Muscle of leg (tissue), 11 donors: Measurements from ENCODE around the gene GPR162. TPM values are rescaled to one million over a fixed set of nuclear protein-coding genes. Genes with fewer than 3 reads are reported as not detected.
"Not testable (repeated sequence)": the region's sequence is repeated elsewhere in the genome, so short reads cannot be mapped to it uniquely, and the experiment has no call there.

Source experiments
- DNase-seq: peaks from one replicate; pipeline ENCODE4 v3.0.0; 2013
- H3K27ac ChIP-seq: one replicate; pipeline ENCODE4 v1.5.1; 2013; ENCODE audit warnings: mild to moderate bottlenecking, low read length, control low read depth
- H3K27me3 ChIP-seq: one replicate; pipeline ENCODE4 v1.6.1; 2013; ENCODE audit warnings: low read length; ENCODE audit not compliant: control insufficient read depth, insufficient read depth
- H3K36me3 ChIP-seq: one replicate; pipeline ENCODE4 v1.6.1; 2013; ENCODE audit warnings: low read length; ENCODE audit not compliant: control insufficient read depth, insufficient read depth
- H3K4me1 ChIP-seq: one replicate; pipeline ENCODE4 v1.6.1; 2013; ENCODE audit warnings: low read length; ENCODE audit not compliant: control insufficient read depth, insufficient read depth
- H3K4me3 ChIP-seq: one replicate; pipeline ENCODE4 v1.5.1; 2013; ENCODE audit warnings: low read length, control low read depth
- H3K9me3 ChIP-seq: replicated peaks from 2 replicates; pipeline ENCODE4 v1.6.1; 2013; ENCODE audit warnings: low read depth, low read length; ENCODE audit not compliant: control insufficient read depth
- WGBS: methylation state at CpG from one replicate; pipeline ENCODE4 v1.1.5; 2013; ENCODE audit warnings: missing lambda C conversion rate; ENCODE audit not compliant: insufficient coverage; 5-methylcytosine and 5-hydroxymethylcytosine counted together
- polyA plus RNA-seq, 8 donors: library from polyadenylated mRNA; unstranded; fragments of 120-200 nt; gene quantifications; one replicate each; pipeline versions ENCODE4 v1.2.1 to v1.2.3, GENCODE V29; 2013; ENCODE audit warnings: inconsistent platforms in 1 of 8, low replicate concordance in 1 of 8; ENCODE audit not compliant: insufficient read length in 8 of 8, insufficient read depth in 1 of 8
- total RNA-seq: library from RNA; stranded (reverse); fragments of 120-200 nt; gene quantifications from one replicate; pipeline ENCODE4 v1.2.4, GENCODE V29; 2013

Gene GPR162
- total and polyA plus RNA-seq, 9 donors = 11.3 to 27.3 (median 18.9) TPM

DNA sequence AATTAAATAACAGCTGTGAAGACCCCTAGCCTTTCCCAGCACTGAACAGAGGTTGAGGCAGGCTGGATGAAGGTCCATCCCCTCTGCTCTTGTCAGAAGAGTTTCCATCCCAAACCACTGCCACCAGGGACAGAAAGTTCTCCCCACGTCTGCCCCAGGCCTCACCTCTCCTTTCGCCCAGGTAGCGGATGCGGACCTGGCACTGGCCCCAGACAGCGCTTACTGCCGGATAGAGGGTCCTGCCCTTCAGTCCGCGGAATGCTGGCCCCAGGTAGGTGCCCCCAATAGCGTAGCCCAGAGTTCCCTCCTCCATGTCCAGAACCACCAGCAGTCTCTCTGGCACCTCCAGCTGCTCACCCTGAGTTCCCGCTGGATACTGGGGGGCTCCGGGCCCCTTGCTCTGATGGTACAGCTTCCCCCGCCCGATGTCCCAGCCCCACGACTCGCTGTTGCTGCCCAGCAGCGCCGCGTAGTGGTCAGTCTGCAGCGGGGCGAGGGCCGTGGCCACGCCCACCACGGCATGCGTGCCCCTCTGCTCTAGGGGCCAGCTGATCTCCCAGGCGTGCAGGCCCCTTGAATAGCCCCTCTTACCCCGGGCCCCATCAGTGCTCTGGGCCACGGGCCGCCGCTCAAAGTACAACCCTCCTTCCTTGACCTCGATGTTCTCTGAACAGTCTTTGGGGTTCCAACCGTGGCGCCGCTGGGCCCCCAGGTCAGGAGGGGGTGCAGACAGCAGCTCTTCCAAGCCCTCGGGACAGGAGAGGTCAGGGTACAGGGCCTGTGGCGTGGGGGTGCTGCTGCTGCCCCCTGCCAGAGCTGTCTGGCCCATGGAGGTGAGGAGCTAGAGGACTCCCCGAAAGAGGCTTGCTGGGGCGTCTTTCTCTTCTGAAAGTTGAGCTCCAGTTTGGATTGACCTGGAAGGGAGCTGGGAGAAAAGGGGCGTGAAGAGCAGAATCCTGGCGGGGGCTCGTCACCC lies 50.7 kb downstream of the GPR162 start:
- peaks cover 45% of the 10 kb centered on the region for H3K4me1 ChIP-seq
- peak; percentile 90 for DNase-seq
- H3K27ac ChIP-seq = peak overlapping the region; percentile 88
- peaks cover 35% of the 10 kb centered on the region for H3K36me3 ChIP-seq
- H3K27me3 ChIP-seq = no peaks in the 10 kb centered on the region
- H3K9me3 ChIP-seq = no peaks in the 10 kb centered on the region
- WGBS = 2% methylated on average over 34 of the region's 40 CpGs
- peak overlapping the region; percentile 84 for H3K4me3 ChIP-seq

DNA sequence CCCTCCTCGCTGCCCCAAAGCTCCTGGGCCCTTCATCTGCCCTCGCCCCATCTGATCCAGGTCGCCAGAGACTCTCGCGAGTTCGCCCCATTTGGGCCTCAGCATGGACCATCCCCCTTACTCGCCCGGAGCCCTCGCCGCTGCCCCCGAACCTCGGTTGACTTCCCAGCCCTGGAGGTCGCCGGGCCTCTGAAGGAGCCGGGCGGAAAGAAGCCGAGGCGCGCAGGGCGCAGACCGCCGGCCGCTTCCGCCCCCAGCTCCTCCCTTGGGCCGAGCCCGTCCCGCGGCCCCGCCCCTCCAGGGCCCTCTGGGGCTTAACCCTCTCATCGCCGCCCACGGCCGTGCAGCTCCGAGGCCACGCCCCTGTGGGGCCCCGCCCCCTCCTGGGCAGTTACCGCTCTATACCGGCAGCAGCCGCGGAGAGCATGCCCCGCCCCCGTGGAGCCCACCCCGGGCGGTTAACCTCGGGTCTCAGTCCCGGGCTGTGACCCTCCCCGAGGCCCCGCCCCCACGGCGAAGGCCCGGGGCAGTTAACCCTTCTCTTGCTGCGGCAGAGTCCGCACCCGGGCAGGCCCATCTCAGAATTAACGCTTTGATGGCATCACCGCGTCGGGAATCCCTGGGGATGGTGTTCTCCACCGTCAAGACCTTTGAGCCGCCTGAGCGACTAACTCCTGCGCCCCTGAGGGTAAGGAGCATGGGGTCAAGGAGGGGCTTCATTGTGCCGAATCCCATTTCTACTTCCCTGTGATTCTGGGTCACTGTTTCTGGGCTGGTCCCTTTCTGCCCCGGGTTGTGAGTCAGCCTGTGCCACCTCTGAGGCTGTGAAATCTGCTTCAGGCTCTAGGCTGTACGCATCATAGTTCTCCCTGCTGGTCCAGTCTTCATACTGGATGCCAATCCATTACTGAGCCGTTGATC lies 51.7 kb downstream of the GPR162 start, which contains the start of gene SPSB2:
TSS of gene SPSB2 (minus strand) at position 210 of the 921 bp plus-strand sequence. CDS start 402 bp downstream, outside the sequence.
- Histone ChIP-seq H3K27ac (peak within 1 kb of the TSS; percentile 93), H3K36me3 (peaks cover 35% of the 10 kb centered on the region), H3K4me3 (peak within 1 kb of the TSS; percentile 84), H3K9me3 (no peaks in the 10 kb centered on the region), H3K4me1 (peaks cover 42% of the 10 kb centered on the region), H3K27me3 (no peaks in the 10 kb centered on the region)
- peak; percentile 98 for DNase-seq
- WGBS = 1% methylated on average over 57 of the region's 66 CpGs

DNA sequence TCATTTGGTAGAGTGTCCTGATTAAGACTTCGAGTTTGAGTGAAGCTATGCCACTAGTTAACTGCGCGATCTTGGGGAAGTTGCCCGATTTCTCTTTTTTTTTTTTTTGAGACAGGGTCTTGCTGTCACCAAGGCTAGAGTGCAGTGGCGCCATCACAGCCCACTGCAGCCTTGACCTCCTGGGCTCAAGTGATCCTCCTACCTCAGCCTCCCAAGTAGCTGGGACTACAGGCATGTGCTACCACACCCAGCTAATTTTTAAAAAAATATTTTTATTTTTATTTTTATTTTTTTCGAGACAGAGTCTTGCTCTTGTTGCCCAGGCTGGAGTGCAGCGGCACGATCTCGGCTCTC lies 52.4 kb downstream of the GPR162 start:
- H3K9me3 ChIP-seq, H3K27me3 ChIP-seq, DNase-seq: not testable (repeated sequence)
- Histone ChIP-seq H3K36me3 (peaks cover 30% of the 10 kb centered on the region), H3K27ac (peak overlapping the region; percentile 93), H3K4me1 (peaks cover 36% of the 10 kb centered on the region), H3K4me3 (peak overlapping the region; percentile 84)
- 13% methylated on average over 4 of the region's 9 CpGs for WGBS

Other genes starting within 250 kb of the GPR162 start
- 142 TPM for gene CHD4, start 214.4 kb upstream of the GPR162 start, total RNA-seq
- 100 to 1,000 TPM; 138 to 193 (median 174) TPM for gene CHD4, start 214.4 kb upstream of the GPR162 start, polyA plus RNA-seq
- 0.58 TPM for gene LPAR5, start 185.9 kb upstream of the GPR162 start, total RNA-seq
- 1 to 10 TPM; 1.0 to 2.9 (median 1.6) TPM for gene LPAR5, start 185.9 kb upstream of the GPR162 start, polyA plus RNA-seq
- 1.4 TPM for gene ACRBP, start 174.4 kb upstream of the GPR162 start, total RNA-seq
- gene ACRBP, start 174.4 kb upstream of the GPR162 start, polyA plus RNA-seq = 1 to 10 TPM; 1.7 to 4.3 (median 2.3) TPM
- gene ING4, start 158.7 kb upstream of the GPR162 start, total RNA-seq = 59.5 TPM
- gene ING4, start 158.7 kb upstream of the GPR162 start, polyA plus RNA-seq = 10 to 100 TPM; 45.9 to 59.9 (median 54.3) TPM
- 18.2 TPM for gene ZNF384, start 132.4 kb upstream of the GPR162 start, total RNA-seq
- gene ZNF384, start 132.4 kb upstream of the GPR162 start, polyA plus RNA-seq = 10 to 100 TPM; 36.9 to 57.9 (median 49.7) TPM
- 0.49 TPM for gene PIANP, start 121.0 kb upstream of the GPR162 start, total RNA-seq
- 1 to 10 TPM; 2.4 to 8.4 (median 5.6) TPM for gene PIANP, start 121.0 kb upstream of the GPR162 start, polyA plus RNA-seq
- gene COPS7A, start 97.8 kb upstream of the GPR162 start, total RNA-seq = 53.6 TPM
- gene COPS7A, start 97.8 kb upstream of the GPR162 start, polyA plus RNA-seq = 10 to 100 TPM; 59.0 to 68.7 (median 64.7) TPM
- 88.2 TPM for gene MLF2, start 68.7 kb upstream of the GPR162 start, total RNA-seq
- 100 to 1,000 TPM; 122 to 161 (median 148) TPM for gene MLF2, start 68.7 kb upstream of the GPR162 start, polyA plus RNA-seq
- 87.5 TPM for gene PTMS, start 55.5 kb upstream of the GPR162 start, total RNA-seq
- 100 to 1,000 TPM; 362 to 529 (median 482) TPM for gene PTMS, start 55.5 kb upstream of the GPR162 start, polyA plus RNA-seq
- 0.18 TPM for gene LAG3, start 49.3 kb upstream of the GPR162 start, total RNA-seq
- 1 to 10 TPM in 3 of 8 donors, under 1 TPM in 5; 0.42 to 1.2 (median 0.67) TPM for gene LAG3, start 49.3 kb upstream of the GPR162 start, polyA plus RNA-seq
- gene CD4, start 32.3 kb upstream of the GPR162 start, total RNA-seq = 3.1 TPM
- 1 to 10 TPM; 5.0 to 9.7 (median 7.0) TPM for gene CD4, start 32.3 kb upstream of the GPR162 start, polyA plus RNA-seq
- gene P3H3, start 6.6 kb downstream of the GPR162 start, total RNA-seq = 23.1 TPM
- gene P3H3, start 6.6 kb downstream of the GPR162 start, polyA plus RNA-seq = 10 to 100 TPM; 33.6 to 70.5 (median 46.5) TPM
- 4.7 TPM for gene GNB3, start 19.1 kb downstream of the GPR162 start, total RNA-seq
- gene GNB3, start 19.1 kb downstream of the GPR162 start, polyA plus RNA-seq = 10 to 100 TPM; 12.9 to 41.7 (median 22.8) TPM
- 14.0 TPM for gene CDCA3, start 29.5 kb downstream of the GPR162 start, total RNA-seq
- gene CDCA3, start 29.5 kb downstream of the GPR162 start, polyA plus RNA-seq = 10 to 100 TPM; 16.4 to 27.6 (median 21.3) TPM
- 60.2 TPM for gene USP5, start 30.3 kb downstream of the GPR162 start, total RNA-seq
- gene USP5, start 30.3 kb downstream of the GPR162 start, polyA plus RNA-seq = 10 to 100 TPM; 56.2 to 73.9 (median 65.9) TPM
- 1,287 TPM for gene TPI1, start 45.7 kb downstream of the GPR162 start, total RNA-seq
- 1,000 to 10,000 TPM in 1 of 8 donors, 100 to 1,000 TPM in 7; 707 to 1,049 (median 940) TPM for gene TPI1, start 45.7 kb downstream of the GPR162 start, polyA plus RNA-seq
- 3.2 TPM for gene SPSB2, start 51.5 kb downstream of the GPR162 start, total RNA-seq
- gene SPSB2, start 51.5 kb downstream of the GPR162 start, polyA plus RNA-seq = 1 to 10 TPM; 3.9 to 8.4 (median 6.8) TPM
- 5.7 TPM for gene LRRC23, start 83.0 kb downstream of the GPR162 start, total RNA-seq
- 10 to 100 TPM in 5 of 8 donors, 1 to 10 TPM in 3; 6.8 to 13.7 (median 11.0) TPM for gene LRRC23, start 83.0 kb downstream of the GPR162 start, polyA plus RNA-seq
- 4.3 TPM for gene ENO2, start 92.8 kb downstream of the GPR162 start, total RNA-seq
- gene ENO2, start 92.8 kb downstream of the GPR162 start, polyA plus RNA-seq = 10 to 100 TPM in 1 of 8 donors, 1 to 10 TPM in 7; 6.4 to 10.2 (median 7.5) TPM
- 11.1 TPM for gene ATN1, start 106.1 kb downstream of the GPR162 start, total RNA-seq
- gene ATN1, start 106.1 kb downstream of the GPR162 start, polyA plus RNA-seq = 100 to 1,000 TPM in 1 of 8 donors, 10 to 100 TPM in 7; 65.4 to 101 (median 90.2) TPM
- not detected for gene RNU7-1, start 122.0 kb downstream of the GPR162 start, total RNA-seq
- gene RNU7-1, start 122.0 kb downstream of the GPR162 start, polyA plus RNA-seq = not detected
- gene C12orf57, start 122.2 kb downstream of the GPR162 start, total RNA-seq = 350 TPM
- 100 to 1,000 TPM; 135 to 200 (median 182) TPM for gene C12orf57, start 122.2 kb downstream of the GPR162 start, polyA plus RNA-seq
- gene PTPN6, start 129.5 kb downstream of the GPR162 start, total RNA-seq = 5.8 TPM
- 1 to 10 TPM; 4.0 to 8.1 (median 6.0) TPM for gene PTPN6, start 129.5 kb downstream of the GPR162 start, polyA plus RNA-seq
- gene PHB2, start 148.8 kb downstream of the GPR162 start, total RNA-seq = 301 TPM
- gene PHB2, start 148.8 kb downstream of the GPR162 start, polyA plus RNA-seq = 100 to 1,000 TPM; 285 to 322 (median 310) TPM
- gene EMG1, start 149.1 kb downstream of the GPR162 start, total RNA-seq = 38.0 TPM
- gene EMG1, start 149.1 kb downstream of the GPR162 start, polyA plus RNA-seq = 10 to 100 TPM; 27.6 to 32.9 (median 30.6) TPM
- 7.8 TPM for gene LPCAT3, start 196.7 kb downstream of the GPR162 start, total RNA-seq
- 10 to 100 TPM; 15.9 to 23.2 (median 19.1) TPM for gene LPCAT3, start 196.7 kb downstream of the GPR162 start, polyA plus RNA-seq
- gene C1S, start 238.9 kb downstream of the GPR162 start, total RNA-seq = 91.1 TPM
- 10 to 100 TPM; 56.2 to 94.2 (median 77.6) TPM for gene C1S, start 238.9 kb downstream of the GPR162 start, polyA plus RNA-seq